ENCODE measurements around the gene SLC16A6. TPM values are rescaled to one million over a fixed set of nuclear protein-coding genes. Genes with fewer than 3 reads are reported as not detected.

The SLC16A6 gene
- polyA plus RNA-seq, 1 donor (not counting 4 experiments of a cell fraction or from before 2014, with no cell fraction given), result 0.14 TPM

- TF ChIP-seq, protein P1, sequence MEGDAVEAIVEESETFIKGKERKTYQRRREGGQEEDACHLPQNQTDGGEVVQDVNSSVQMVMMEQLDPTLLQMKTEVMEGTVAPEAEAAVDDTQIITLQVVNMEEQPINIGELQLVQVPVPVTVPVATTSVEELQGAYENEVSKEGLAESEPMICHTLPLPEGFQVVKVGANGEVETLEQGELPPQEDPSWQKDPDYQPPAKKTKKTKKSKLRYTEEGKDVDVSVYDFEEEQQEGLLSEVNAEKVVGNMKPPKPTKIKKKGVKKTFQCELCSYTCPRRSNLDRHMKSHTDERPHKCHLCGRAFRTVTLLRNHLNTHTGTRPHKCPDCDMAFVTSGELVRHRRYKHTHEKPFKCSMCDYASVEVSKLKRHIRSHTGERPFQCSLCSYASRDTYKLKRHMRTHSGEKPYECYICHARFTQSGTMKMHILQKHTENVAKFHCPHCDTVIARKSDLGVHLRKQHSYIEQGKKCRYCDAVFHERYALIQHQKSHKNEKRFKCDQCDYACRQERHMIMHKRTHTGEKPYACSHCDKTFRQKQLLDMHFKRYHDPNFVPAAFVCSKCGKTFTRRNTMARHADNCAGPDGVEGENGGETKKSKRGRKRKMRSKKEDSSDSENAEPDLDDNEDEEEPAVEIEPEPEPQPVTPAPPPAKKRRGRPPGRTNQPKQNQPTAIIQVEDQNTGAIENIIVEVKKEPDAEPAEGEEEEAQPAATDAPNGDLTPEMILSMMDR (optimal IDR thresholded peaks at IDR 0.05 in 1 of 3, IDR thresholded peaks at IDR 0.05 in 1 of 3, conservative IDR thresholded peaks at IDR 0.05 in 1 of 3; ENCODE audit: extremely low read depth in 1 of 3, insufficient read depth in 2 of 3, low read length in 3 of 3), result no peak
- no peak for TF ChIP-seq EZH2 (IDR thresholded peaks at IDR 0.05; ENCODE audit: low read length)
- Histone ChIP-seq H3K9me3 (ENCODE audit: control insufficient read depth, low read depth, low read length) (no peaks in the 10 kb centered on the region), H3K79me2 (ENCODE audit: control insufficient read depth, insufficient read depth, low read length) (no peaks in the 10 kb centered on the region), H4K20me1 (ENCODE audit: control insufficient read depth, extremely low read depth, insufficient read depth, low read length) (no peaks in the 10 kb centered on the region), H3K9ac (ENCODE audit: control insufficient read depth, extremely low read depth, insufficient read depth, low read length) (no peak overlapping the region), H2AFZ (ENCODE audit: control insufficient read depth, low read length) (no peak overlapping the region), H3K27me3 (ENCODE audit: control insufficient read depth, extremely low read depth, insufficient read depth, low read length) (no peaks in the 10 kb centered on the region), H3K4me2 (ENCODE audit: control insufficient read depth, extremely low read depth, insufficient read depth, low read depth, low read length) (no peak overlapping the region), H3K27ac (ENCODE audit: control insufficient read depth, insufficient read depth, low read length) (no peak overlapping the region), H3K9me1 (ENCODE audit: control insufficient read depth, extremely low read depth, insufficient read depth, low read length) (no peaks in the 10 kb centered on the region), H3K4me3 (ENCODE audit: control insufficient read depth in 2 of 3, extremely low read depth in 1 of 3, insufficient read depth in 2 of 3, low read depth in 1 of 3, low read length in 3 of 3) (no peak overlapping the region), H3K4me1 (ENCODE audit: control insufficient read depth, extremely low read depth, insufficient read depth, low read length) (peaks cover 7% of the 10 kb centered on the region), H3K36me3 (ENCODE audit: control insufficient read depth in 2 of 2, extremely low read depth in 1 of 2, insufficient read depth in 2 of 2, low read length in 2 of 2) (no peaks in the 10 kb centered on the region)
- DNase-seq (ENCODE audit: low read depth, low spot score) (peak; percentile 9), FAIRE-seq (no peak)
- dilution Hi-C loops (cut with MboI; ENCODE audit: extremely low pct_ligation_motif_present, low sequenced_read_pairs), result no loop called here
These were observed 35.0 kb upstream of the SLC16A6 start for GRCh38 chr17:68325961-68326360.

- Histone ChIP-seq H3K4me2 (ENCODE audit: control insufficient read depth, extremely low read depth, insufficient read depth, low read depth, low read length) (no peak overlapping the region), H4K20me1 (ENCODE audit: control insufficient read depth, extremely low read depth, insufficient read depth, low read length) (no peaks in the 10 kb centered on the region), H3K9ac (ENCODE audit: control insufficient read depth, extremely low read depth, insufficient read depth, low read length) (no peak overlapping the region), H3K36me3 (ENCODE audit: control insufficient read depth in 2 of 2, extremely low read depth in 1 of 2, insufficient read depth in 2 of 2, low read length in 2 of 2) (no peaks in the 10 kb centered on the region), H3K27me3 (ENCODE audit: control insufficient read depth, extremely low read depth, insufficient read depth, low read length) (no peaks in the 10 kb centered on the region), H3K79me2 (ENCODE audit: control insufficient read depth, insufficient read depth, low read length) (no peaks in the 10 kb centered on the region), H3K9me3 (ENCODE audit: control insufficient read depth, low read depth, low read length) (no peaks in the 10 kb centered on the region), H3K9me1 (ENCODE audit: control insufficient read depth, extremely low read depth, insufficient read depth, low read length) (no peaks in the 10 kb centered on the region), H3K27ac (ENCODE audit: control insufficient read depth, insufficient read depth, low read length) (no peak overlapping the region), H3K4me3 (ENCODE audit: control insufficient read depth in 2 of 3, extremely low read depth in 1 of 3, insufficient read depth in 2 of 3, low read depth in 1 of 3, low read length in 3 of 3) (no peak overlapping the region), H3K4me1 (ENCODE audit: control insufficient read depth, extremely low read depth, insufficient read depth, low read length) (peaks cover 7% of the 10 kb centered on the region), H2AFZ (ENCODE audit: control insufficient read depth, low read length) (no peak overlapping the region)
- TF ChIP-seq, protein P1 (optimal IDR thresholded peaks at IDR 0.05 in 1 of 3, IDR thresholded peaks at IDR 0.05 in 1 of 3, conservative IDR thresholded peaks at IDR 0.05 in 1 of 3; ENCODE audit: extremely low read depth in 1 of 3, insufficient read depth in 2 of 3, low read length in 3 of 3), result no peak
- no peak for TF ChIP-seq EZH2 (IDR thresholded peaks at IDR 0.05; ENCODE audit: low read length)
- dilution Hi-C loops (cut with MboI; ENCODE audit: extremely low pct_ligation_motif_present, low sequenced_read_pairs), result no loop called here
- no peak for DNase-seq (ENCODE audit: low read depth, low spot score)
- FAIRE-seq, result no peak
These were observed 33.9 kb upstream of the SLC16A6 start for GRCh38 chr17:68324654-68325336.

Measured in keratinocyte (primary cell).